Lung (tissue), 12 donors: ENCODE data around the gene MPP2. TPM values are rescaled to one million over a fixed set of nuclear protein-coding genes. Genes with fewer than 3 reads are reported as not detected.
A peak's percentile ranks its signal among the peaks of the same experiment; 100 is the strongest.

Experiments used
- ATAC-seq: fragments of 200-7000 bp; cut with Tn5 transposase; one replicate; pipeline ENCODE4 v1.9.1; 2020; ENCODE audit warnings: moderate number of reproducible peaks; ENCODE audit not compliant: insufficient read depth, low FRiP score
- DNase-seq, 3 donors: peaks; one replicate each; pipeline ENCODE4 v3.0.0-alpha.2; 2013 to 2017
- H3K27ac ChIP-seq, 2 donors: one replicate each; pipeline ENCODE4 v1.5.1; 2013; ENCODE audit warnings: mild to moderate bottlenecking in 2 of 2, moderate library complexity in 2 of 2, control low read depth in 1 of 2, inconsistent platforms in 1 of 2, low read depth in 1 of 2, low read length in 1 of 2
- H3K27me3 ChIP-seq, 3 donors: one replicate each; pipeline ENCODE4 v1.5.1; 2013; ENCODE audit warnings: low read length in 2 of 3; ENCODE audit not compliant: control insufficient read depth in 3 of 3, insufficient read depth in 3 of 3
- H3K36me3 ChIP-seq, 4 donors: one replicate each; pipeline ENCODE4 v1.5.1; 2013; ENCODE audit warnings: low read length in 4 of 4, mild to moderate bottlenecking in 1 of 4, moderate library complexity in 1 of 4; ENCODE audit not compliant: control insufficient read depth in 4 of 4, insufficient read depth in 4 of 4
- H3K4me1 ChIP-seq, 5 donors: one replicate each; pipeline ENCODE4 v1.5.1; 2013; ENCODE audit warnings: low read length in 5 of 5, mild to moderate bottlenecking in 2 of 5, moderate library complexity in 1 of 5; ENCODE audit not compliant: control insufficient read depth in 5 of 5, insufficient read depth in 5 of 5
- H3K4me3 ChIP-seq: one replicate; pipeline ENCODE4 v1.5.1; 2013; ENCODE audit warnings: mild to moderate bottlenecking, control low read depth, moderate library complexity
- H3K9ac ChIP-seq, 2 donors: one replicate each; pipeline ENCODE4 v1.5.1; 2013; ENCODE audit warnings: low read length in 2 of 2, control low read depth in 1 of 2; ENCODE audit not compliant: insufficient read depth in 1 of 2
- H3K9me3 ChIP-seq, 4 donors: one replicate each; pipeline ENCODE4 v1.5.1; 2013; ENCODE audit warnings: low read length in 3 of 4, mild to moderate bottlenecking in 1 of 4, moderate library complexity in 1 of 4; ENCODE audit not compliant: control insufficient read depth in 4 of 4, insufficient read depth in 3 of 4
- CTCF ChIP-seq: IDR thresholded peaks from 2 replicates; pipeline ENCODE4 v1.5.1; 2012; ENCODE audit warnings: mild to moderate bottlenecking; ENCODE audit errors: control extremely low read depth, extremely low read depth
- WGBS, 2 donors: extraction: QIAGEN DNeasy Blood & Tissue Kit; methylation state at CpG; one replicate each; pipeline ENCODE4 v1.1.7; 2013; 5-methylcytosine and 5-hydroxymethylcytosine counted together
- polyA plus RNA-seq, 2 donors: library from polyadenylated mRNA; stranded (reverse); fragments of 200-250 nt; gene quantifications; one replicate each; pipeline ENCODE4 v1.2.1, GENCODE V29; 2013
- total RNA-seq, 2 donors: library from RNA; depleted of rRNA in 1 of 2; stranded (reverse); fragments of >200 nt in 1 of 2; gene quantifications; one replicate each; pipeline ENCODE4 v1.2.1, GENCODE V29; 2014 to 2021
- donor health status: control.
- donor health status: control.
- donor health status: Bipolar disorder and iron deficiency.
- donor health status: healthy.
- donor health status: DM: yes; HTN: yes; CAD: no.

The MPP2 gene
- total and polyA plus RNA-seq, 4 donors = 0.24 to 1.3 (median 0.69) TPM

DNA sequence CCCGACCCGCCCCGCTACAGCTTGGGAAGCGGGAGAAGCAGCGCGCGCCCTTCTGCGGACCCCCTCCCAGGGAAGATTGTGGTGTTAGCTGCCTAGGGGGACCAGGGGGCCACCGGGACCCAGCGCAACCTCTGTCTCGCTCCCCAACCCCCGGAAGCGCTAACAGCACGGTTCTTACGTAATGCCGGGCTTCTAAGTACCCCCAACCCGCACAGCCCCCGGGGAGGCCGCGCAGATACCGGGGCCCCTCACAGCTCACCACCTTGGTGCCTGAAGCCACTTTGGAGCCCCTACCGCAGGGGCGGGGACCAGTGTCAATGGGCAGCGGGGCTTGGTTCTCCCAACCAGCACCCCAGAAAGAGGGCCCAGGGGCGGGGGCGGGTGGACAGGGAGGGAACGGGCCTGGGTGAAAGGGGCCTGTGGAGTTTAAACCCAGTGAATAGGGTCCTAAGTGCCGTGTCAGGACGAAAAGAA is 348 bp downstream of the MPP2 start:
- 1 to 2% methylated on average over 29 of the region's 29 CpGs for WGBS, 2 donors
- peaks cover 0 to 21% (median 16%) of the 10 kb centered on the region in 5 donors for H3K4me1 ChIP-seq
- H3K27me3 ChIP-seq = peaks cover 0 to 11% (median 6%) of the 10 kb centered on the region in 3 donors
- ATAC-seq = no peak
- TF ChIP-seq CTCF = no peak
- no peaks in the 10 kb centered on the region for H3K9me3 ChIP-seq
- H3K9ac ChIP-seq = peak overlapping the region in 1 of 2 donors; percentile 32
- peak overlapping the region; percentile 15 to 55 for H3K27ac ChIP-seq
- no peaks in the 10 kb centered on the region for H3K36me3 ChIP-seq
- DNase-seq = peak in 2 of 3 donors; percentile 26 to 34
- H3K4me3 ChIP-seq = peak overlapping the region; percentile 22

DNA sequence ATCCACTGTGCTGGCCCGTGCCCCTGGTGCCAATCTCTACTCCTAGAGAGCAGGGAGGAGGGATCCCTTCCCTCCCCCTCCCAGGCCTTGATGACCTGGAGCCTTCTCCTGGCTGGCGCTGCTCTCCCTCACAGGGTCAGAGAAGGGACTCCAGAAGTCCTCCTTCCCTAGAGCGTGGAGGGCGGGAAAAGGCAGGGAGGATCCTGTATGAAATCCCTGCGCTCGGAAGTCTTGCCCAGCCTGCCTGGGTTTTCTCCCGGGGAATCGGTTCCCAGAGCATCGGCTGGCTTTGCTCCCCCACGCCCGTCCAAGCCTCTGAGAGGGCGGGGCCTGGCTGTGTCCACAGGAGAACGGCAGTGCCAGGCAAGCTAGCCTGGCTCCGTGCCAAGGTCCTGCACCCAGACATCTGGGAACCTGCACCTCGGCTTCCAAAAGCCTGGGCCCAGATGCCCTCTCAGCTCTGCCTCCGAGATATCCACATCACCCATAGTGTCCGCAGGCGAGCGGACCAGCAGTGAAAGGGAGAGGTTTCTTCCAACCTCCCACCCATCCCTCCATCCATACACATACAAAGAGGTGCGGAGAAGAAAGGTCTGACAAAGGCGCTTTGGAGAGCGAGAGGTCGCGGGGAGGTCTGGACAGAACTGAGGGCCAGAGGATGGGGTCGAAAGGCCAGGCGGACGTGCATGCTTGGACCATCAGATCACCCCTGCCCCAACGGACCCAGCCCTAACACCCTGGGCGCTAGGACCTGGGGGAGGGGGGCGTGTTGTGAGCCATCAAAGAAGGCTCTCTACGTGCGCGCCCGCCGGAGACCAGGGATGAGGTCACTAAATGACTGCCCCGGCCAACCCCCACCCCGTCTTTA is 1.1 kb downstream of the MPP2 start:
- Histone ChIP-seq H3K27me3 (peaks cover 0 to 11% (median 6%) of the 10 kb centered on the region in 3 donors), H3K36me3 (no peaks in the 10 kb centered on the region), H3K27ac (no peak overlapping the region), H3K4me3 (no peak overlapping the region), H3K9ac (no peak overlapping the region), H3K9me3 (no peaks in the 10 kb centered on the region), H3K4me1 (peaks cover 0 to 23% (median 16%) of the 10 kb centered on the region in 5 donors)
- ATAC-seq (no peak), DNase-seq (peak; percentile 75 to 81 (median 81))
- WGBS, 2 donors = 7 to 8% methylated on average over 34 to 37 of the region's 37 CpGs
- no peak for TF ChIP-seq CTCF

DNA sequence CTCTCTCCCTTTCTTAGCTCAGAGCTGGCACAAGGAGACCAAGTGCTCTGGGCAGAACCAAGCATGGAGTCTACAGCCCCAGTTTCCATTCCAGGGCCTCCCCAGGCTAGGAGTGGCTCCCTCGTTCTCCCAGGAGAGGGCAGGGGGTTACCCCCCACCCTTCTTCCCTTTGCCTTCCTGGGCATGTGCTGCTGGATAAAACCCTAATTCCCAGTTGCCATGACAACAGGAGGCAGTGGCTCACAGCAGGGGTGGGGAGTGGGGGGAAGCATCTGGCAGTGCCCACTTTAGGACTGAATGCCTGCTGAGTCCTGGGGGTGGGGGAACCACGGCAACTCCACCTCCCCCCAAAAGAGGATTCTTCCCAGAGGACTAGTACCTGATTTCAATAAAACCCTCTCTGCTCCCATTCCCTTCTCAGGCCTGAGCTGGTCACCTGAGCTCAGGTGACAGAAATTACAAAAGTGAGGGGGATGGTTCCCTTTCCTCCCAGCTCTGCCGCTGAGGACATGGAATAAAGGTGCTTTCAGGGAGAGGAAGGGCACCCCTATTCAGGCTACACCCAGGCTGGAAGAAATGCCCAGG is 1.8 kb downstream of the MPP2 start:
- H3K36me3 ChIP-seq = no peaks in the 10 kb centered on the region
- ATAC-seq (no peak), DNase-seq (no peak)
- peaks cover 0 to 29% (median 19%) of the 10 kb centered on the region in 5 donors for H3K4me1 ChIP-seq
- no peak overlapping the region for H3K9ac ChIP-seq
- WGBS, 2 donors = 33 to 57% methylated on average over 3 of the region's 3 CpGs
- H3K27me3 ChIP-seq = peaks cover 0 to 11% (median 6%) of the 10 kb centered on the region in 3 donors
- H3K27ac ChIP-seq = no peak overlapping the region
- no peaks in the 10 kb centered on the region for H3K9me3 ChIP-seq
- no peak overlapping the region for H3K4me3 ChIP-seq
- TF ChIP-seq CTCF = no peak
